PFSK-1 (cell line): ENCODE data around the gene PRC1.

ENCODE experiments used
- FOXP2 ChIP-seq: optimal IDR thresholded peaks from 2 replicates; pipeline ENCODE3; 2011; ENCODE audit warnings: borderline replicate concordance, control low read depth, inconsistent platforms; ENCODE audit not compliant: insufficient read depth; ENCODE audit errors: extremely low read length, extremely low read depth
- POLR2AphosphoS5 ChIP-seq: IDR thresholded peaks from 2 replicates; pipeline ENCODE4 v1.6.1; 2012; ENCODE audit warnings: low read depth, mild to moderate bottlenecking, control low read depth, low read length, moderate library complexity
- SIN3A ChIP-seq: IDR thresholded peaks from 2 replicates; pipeline ENCODE4 v1.6.1; 2012; ENCODE audit warnings: mild to moderate bottlenecking, low read length, moderate library complexity, borderline replicate concordance; ENCODE audit not compliant: insufficient read depth
- TAF1 ChIP-seq: IDR thresholded peaks from 2 replicates; pipeline ENCODE4 v1.6.1; 2012; ENCODE audit warnings: low read length, control low read depth, borderline replicate concordance; ENCODE audit not compliant: insufficient read depth
- TF ChIP-seq, protein P1 (sequence below), 2 experiments: IDR thresholded peaks; 2 replicates each; pipeline versions ENCODE4 v1.6.1 to v1.8.0; 2011 to 2012; ENCODE audit warnings: low read depth in 2 of 2, low read length in 2 of 2, control low read depth in 1 of 2, inconsistent platforms in 1 of 2, mild to moderate bottlenecking in 1 of 2, moderate library complexity in 1 of 2; ENCODE audit not compliant: insufficient read depth in 1 of 2

Gene PRC1

DNA sequence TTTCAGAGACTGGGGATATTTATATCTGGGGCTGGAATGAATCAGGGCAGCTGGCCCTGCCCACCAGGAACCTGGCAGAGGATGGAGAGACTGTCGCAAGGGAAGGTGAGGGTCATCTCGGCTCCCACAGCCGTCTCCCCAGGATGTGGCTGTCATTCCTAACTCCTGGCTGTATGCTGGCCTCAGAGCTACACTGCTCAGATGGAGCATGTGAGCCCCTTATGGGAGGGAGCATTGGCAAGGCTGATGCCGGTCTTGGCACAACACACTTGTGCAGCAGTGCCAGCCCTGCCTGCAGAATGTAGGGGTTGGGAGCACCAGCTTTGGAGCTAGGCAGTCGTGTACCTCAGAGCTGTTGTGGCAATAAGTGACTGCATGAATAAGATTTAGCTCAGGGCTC lies 34.4 kb downstream of the PRC1 start:
- TF ChIP-seq POLR2AphosphoS5 (no peak), FOXP2 (no peak), TAF1 (no peak), SIN3A (no peak)
- TF ChIP-seq, protein P1, sequence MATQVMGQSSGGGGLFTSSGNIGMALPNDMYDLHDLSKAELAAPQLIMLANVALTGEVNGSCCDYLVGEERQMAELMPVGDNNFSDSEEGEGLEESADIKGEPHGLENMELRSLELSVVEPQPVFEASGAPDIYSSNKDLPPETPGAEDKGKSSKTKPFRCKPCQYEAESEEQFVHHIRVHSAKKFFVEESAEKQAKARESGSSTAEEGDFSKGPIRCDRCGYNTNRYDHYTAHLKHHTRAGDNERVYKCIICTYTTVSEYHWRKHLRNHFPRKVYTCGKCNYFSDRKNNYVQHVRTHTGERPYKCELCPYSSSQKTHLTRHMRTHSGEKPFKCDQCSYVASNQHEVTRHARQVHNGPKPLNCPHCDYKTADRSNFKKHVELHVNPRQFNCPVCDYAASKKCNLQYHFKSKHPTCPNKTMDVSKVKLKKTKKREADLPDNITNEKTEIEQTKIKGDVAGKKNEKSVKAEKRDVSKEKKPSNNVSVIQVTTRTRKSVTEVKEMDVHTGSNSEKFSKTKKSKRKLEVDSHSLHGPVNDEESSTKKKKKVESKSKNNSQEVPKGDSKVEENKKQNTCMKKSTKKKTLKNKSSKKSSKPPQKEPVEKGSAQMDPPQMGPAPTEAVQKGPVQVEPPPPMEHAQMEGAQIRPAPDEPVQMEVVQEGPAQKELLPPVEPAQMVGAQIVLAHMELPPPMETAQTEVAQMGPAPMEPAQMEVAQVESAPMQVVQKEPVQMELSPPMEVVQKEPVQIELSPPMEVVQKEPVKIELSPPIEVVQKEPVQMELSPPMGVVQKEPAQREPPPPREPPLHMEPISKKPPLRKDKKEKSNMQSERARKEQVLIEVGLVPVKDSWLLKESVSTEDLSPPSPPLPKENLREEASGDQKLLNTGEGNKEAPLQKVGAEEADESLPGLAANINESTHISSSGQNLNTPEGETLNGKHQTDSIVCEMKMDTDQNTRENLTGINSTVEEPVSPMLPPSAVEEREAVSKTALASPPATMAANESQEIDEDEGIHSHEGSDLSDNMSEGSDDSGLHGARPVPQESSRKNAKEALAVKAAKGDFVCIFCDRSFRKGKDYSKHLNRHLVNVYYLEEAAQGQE (IDR thresholded peaks at IDR 0.05; ENCODE audit: insufficient read depth in 1 of 2, low read depth in 2 of 2, low read length in 2 of 2) = no peak

DNA sequence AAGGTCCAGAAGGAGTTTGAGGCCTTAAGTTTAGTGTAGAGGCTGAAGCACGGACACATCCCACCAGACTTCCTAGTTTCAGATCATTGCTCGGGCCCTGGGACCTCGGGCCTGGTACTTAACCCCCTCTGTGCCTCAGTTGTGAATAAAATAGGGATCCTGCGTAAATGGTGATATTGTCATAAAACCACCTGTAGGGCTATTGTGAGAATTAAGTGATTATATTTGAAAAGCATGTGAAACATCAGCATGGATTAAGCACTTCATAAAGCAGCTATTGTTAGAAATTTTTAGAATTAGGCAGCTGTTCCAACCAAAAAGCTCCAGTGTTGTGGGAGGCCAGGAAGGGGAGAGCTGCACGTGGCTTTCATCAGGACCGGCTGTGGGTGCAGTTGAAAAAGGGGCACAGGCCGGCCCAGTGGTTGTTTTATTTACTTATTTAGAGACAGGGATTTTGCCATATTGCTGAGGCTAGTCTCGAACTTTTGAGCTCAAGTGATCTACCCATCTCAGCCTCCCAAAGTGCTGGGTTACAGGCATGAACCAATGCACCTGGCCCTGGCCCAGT lies 35.2 kb downstream of the PRC1 start:
- TF ChIP-seq, protein P1 (IDR thresholded peaks at IDR 0.05; ENCODE audit: insufficient read depth in 1 of 2, low read depth in 2 of 2, low read length in 2 of 2) = no peak
- TF ChIP-seq SIN3A (no peak), TAF1 (no peak), FOXP2 (no peak), POLR2AphosphoS5 (no peak)

DNA sequence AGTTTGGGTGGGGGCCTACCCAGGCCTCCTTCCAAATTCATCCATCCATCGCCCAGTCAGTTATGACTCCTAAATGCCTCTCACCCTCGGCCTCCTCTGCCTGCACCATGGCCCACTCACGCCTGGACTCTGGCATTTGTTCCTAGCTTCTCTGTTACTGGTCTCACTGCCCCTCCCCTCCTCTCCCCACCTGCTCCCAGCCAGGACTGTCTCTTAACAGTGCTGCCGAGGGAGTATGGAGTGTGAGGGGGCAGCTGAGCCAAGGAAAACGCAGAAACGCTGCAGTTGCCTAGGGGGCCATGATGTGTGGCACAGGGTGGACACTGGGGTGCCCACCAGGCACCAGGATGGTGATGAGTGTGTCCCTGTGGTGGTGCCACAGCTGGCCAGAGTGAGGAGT lies 36.5 kb downstream of the PRC1 start:
- TF ChIP-seq SIN3A = no peak
- TF ChIP-seq FOXP2 = no peak
- TF ChIP-seq, protein P1 (IDR thresholded peaks at IDR 0.05; ENCODE audit: insufficient read depth in 1 of 2, low read depth in 2 of 2, low read length in 2 of 2) = no peak
- no peak for TF ChIP-seq POLR2AphosphoS5
- no peak for TF ChIP-seq TAF1

DNA sequence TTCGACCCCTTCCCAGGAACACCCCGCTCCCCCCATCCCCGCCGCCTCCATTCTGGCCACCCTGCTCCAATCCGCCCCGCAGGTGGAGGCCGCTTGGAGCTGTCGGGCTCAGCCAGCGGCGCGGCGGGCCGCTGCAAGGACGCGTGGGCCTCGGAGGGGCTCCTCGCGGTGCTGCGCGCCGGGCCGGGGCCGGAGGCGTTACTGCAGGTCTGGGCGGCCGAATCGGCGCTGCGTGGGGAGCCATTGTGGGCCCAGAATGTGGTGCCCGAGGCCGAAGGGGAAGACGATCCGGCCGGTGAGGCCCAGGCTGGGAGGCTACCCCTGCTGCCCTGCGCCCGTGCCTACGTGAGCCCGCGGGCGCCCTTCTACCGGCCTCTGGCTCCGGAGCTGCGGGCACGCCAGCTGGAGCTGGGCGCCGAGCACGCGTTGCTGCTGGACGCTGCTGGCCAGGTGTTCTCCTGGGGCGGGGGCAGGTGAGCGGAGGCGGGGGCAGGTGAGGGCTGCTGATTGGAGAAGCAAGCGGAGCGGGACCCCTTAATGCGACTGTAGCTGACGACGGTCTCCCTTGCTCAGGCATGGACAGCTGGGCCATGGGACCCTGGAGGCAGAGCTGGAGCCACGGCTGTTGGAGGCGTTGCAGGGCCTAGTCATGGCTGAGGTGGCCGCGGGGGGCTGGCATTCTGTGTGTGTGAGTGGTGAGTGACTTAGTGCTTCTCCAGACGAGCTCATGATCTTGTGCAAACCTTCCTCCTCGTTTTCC lies 37.1 kb downstream of the PRC1 start:
- no peak for TF ChIP-seq TAF1
- TF ChIP-seq FOXP2 = no peak
- TF ChIP-seq, protein P1 (IDR thresholded peaks at IDR 0.05; ENCODE audit: insufficient read depth in 1 of 2, low read depth in 2 of 2, low read length in 2 of 2) = no peak
- TF ChIP-seq POLR2AphosphoS5 = no peak
- no peak for TF ChIP-seq SIN3A
